Measurements from ENCODE around the gene HDGF.

The HDGF gene

GRCh38 chr1:156692925-156693847, 58.3 kb downstream of the HDGF start:
- DNase-seq: no peak

DNA sequence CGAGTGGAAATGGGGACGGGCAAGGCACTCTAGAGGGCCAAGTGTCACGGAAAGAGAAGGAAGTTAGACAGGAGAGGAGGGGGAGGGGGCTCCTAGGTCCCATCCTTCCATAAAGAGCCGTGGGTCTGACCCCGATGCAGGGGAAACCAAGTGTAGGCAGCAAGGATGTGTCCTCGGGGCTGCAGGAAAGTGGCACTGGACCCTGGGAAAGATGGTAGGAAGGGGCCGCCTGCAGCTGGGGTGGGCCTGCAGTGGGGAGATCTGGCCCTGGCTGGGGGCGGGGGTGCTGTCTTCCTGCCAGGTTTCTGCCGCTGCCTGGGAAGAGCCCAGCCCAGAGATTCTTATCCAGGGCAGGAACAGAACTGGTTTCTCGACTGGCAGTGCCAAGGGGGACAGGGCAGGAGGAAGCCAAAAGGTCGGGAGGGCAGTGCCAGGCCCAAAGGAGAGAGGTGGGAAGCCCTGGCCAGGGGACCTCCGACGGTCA, 59.0 kb downstream of the HDGF start:
- no peak for DNase-seq
